MM.1S (cell line): ENCODE data around the gene GOLGA6B.
"Not testable (repeated sequence)": the region's sequence is repeated elsewhere in the genome, so short reads cannot be mapped to it uniquely, and the experiment has no call there.

Experiments used
- EZH2 ChIP-seq: fragments of 300-600 bp; sonication (generic); optimal IDR thresholded peaks from 2 replicates; pipeline ENCODE3; 2017; ENCODE audit warnings: low read depth, mild to moderate bottlenecking, antibody characterized with exemption, low read length, mixed read lengths
- EZH2phosphoT487 ChIP-seq: fragments of 300-600 bp; sonication (generic); IDR thresholded peaks from 2 replicates; pipeline ENCODE4 v1.6.1; 2018; ENCODE audit warnings: antibody characterized with exemption, low read length
- TF ChIP-seq, protein P1 (sequence below): fragments of 300-600 bp; sonication (generic); IDR thresholded peaks from 2 replicates; pipeline ENCODE4 v1.5.1; 2016; ENCODE audit warnings: antibody characterized with exemption, low read length, mixed read lengths

DNA sequence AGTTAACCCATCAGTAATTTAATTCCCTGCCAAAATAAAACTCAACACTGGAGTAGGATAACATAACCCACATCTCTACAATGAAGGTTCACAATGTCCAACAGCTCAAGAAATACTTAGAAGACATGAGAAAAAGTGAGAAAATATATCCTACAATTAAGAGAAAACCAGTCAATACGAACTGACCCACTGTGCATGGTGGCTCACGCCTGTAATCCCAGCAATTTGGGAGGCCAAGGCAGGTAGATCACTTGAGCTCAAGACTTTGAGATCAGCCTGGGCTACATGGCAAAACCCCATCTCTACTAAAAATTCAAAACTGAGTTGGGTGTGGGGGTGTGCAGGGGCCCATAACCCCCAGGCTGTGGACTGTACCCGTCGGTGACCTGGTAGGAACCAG is 30.6 kb upstream of the GOLGA6B start:
- TF ChIP-seq, protein P1, sequence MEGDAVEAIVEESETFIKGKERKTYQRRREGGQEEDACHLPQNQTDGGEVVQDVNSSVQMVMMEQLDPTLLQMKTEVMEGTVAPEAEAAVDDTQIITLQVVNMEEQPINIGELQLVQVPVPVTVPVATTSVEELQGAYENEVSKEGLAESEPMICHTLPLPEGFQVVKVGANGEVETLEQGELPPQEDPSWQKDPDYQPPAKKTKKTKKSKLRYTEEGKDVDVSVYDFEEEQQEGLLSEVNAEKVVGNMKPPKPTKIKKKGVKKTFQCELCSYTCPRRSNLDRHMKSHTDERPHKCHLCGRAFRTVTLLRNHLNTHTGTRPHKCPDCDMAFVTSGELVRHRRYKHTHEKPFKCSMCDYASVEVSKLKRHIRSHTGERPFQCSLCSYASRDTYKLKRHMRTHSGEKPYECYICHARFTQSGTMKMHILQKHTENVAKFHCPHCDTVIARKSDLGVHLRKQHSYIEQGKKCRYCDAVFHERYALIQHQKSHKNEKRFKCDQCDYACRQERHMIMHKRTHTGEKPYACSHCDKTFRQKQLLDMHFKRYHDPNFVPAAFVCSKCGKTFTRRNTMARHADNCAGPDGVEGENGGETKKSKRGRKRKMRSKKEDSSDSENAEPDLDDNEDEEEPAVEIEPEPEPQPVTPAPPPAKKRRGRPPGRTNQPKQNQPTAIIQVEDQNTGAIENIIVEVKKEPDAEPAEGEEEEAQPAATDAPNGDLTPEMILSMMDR, result not testable (repeated sequence)
- not testable (repeated sequence) for TF ChIP-seq EZH2, EZH2phosphoT487
